Stomach (tissue), 9 donors: Measurements from ENCODE around the gene EVL. TPM values are rescaled to one million over a fixed set of nuclear protein-coding genes. Genes with fewer than 3 reads are reported as not detected.
"Not testable (repeated sequence)": the region's sequence is repeated elsewhere in the genome, so short reads cannot be mapped to it uniquely, and the experiment has no call there.

Source experiments
- DNase-seq, 2 donors: peaks; one replicate each; pipeline versions ENCODE4 v3.0.0 to v3.0.0-alpha.2; 2013 to 2019
- H3K27ac ChIP-seq, 5 donors: fragments of 200-600 bp in 4 of 5; sonication (generic) in 4 of 5; one replicate each; pipeline ENCODE4 v1.5.1; 2013 to 2019; ENCODE audit warnings: mild to moderate bottlenecking in 1 of 5, moderate library complexity in 1 of 5
- H3K27me3 ChIP-seq, 3 donors: fragments of 200-600 bp; sonication (generic); one replicate each; pipeline ENCODE4 v1.5.1; 2017 to 2019; ENCODE audit warnings: mixed run types in 1 of 3
- H3K36me3 ChIP-seq, 4 donors: fragments of 200-600 bp; sonication (generic); 1 replicate in 3 of 4; 2 replicates in 1 of 4; pipeline ENCODE4 v1.5.1; 2016 to 2019
- H3K4me1 ChIP-seq, 4 donors: fragments of 200-600 bp; sonication (generic); one replicate each; pipeline ENCODE4 v1.5.1; 2016 to 2019
- H3K4me3 ChIP-seq, 4 donors: fragments of 200-600 bp; sonication (generic) in 3 of 4; one replicate each; pipeline ENCODE4 v1.5.1; 2016 to 2019; ENCODE audit warnings: mild to moderate bottlenecking in 1 of 4
- H3K9me3 ChIP-seq, 4 donors: fragments of 200-600 bp; sonication (generic); one replicate each; pipeline ENCODE4 v1.5.1; 2016 to 2019
- CTCF ChIP-seq, 7 experiments: fragments of 450-650 bp in 4 of 7; fragments of 200-600 bp in 3 of 7; sonication (generic) in 3 of 7; IDR thresholded peaks; one replicate each; pipeline ENCODE4 v1.5.1; 2016 to 2019; ENCODE audit warnings: antibody characterized with exemption in 7 of 7, control low read depth in 2 of 7, mild to moderate bottlenecking in 1 of 7
- EP300 ChIP-seq: sonication (generic); formaldehyde crosslinking; IDR thresholded peaks from one replicate; pipeline ENCODE4 v1.6.1; 2017; ENCODE audit warnings: antibody characterized with exemption
- POLR2A ChIP-seq, 4 donors: fragments of 450-650 bp; IDR thresholded peaks; one replicate each; pipeline ENCODE4 v1.6.1; 2016; ENCODE audit warnings: antibody characterized with exemption in 4 of 4, control low read depth in 2 of 4, mild to moderate bottlenecking in 1 of 4, moderate library complexity in 1 of 4
- POLR2AphosphoS5 ChIP-seq, 3 donors: sonication (generic); formaldehyde crosslinking; IDR thresholded peaks; one replicate each; pipeline ENCODE4 v1.6.1; 2016; ENCODE audit warnings: antibody characterized with exemption in 3 of 3
- WGBS, 5 donors: extraction: QIAGEN DNeasy Blood & Tissue Kit in 3 of 5; methylation state at CpG; one replicate each; pipeline versions ENCODE4 v1.1.5 to v1.1.7; 2013 to 2018; 5-methylcytosine and 5-hydroxymethylcytosine counted together
- intact Hi-C: fragments of 100-400 bp; cut with DNase I; formaldehyde crosslinking; loops from one replicate; pipeline ENCODE4 v1.15.1; 2023; ENCODE audit warnings: low total_unique reads
- polyA plus RNA-seq, 3 donors: library from polyadenylated mRNA; stranded (reverse); fragments of 200-250 nt; gene quantifications; one replicate each; pipeline ENCODE4 v1.2.3, GENCODE V29; 2013
- total RNA-seq, 5 donors: library from RNA; depleted of rRNA; stranded (reverse); fragments of >200 nt; gene quantifications; one replicate each; pipeline versions ENCODE4 v1.1.0 to v1.2.3, GENCODE V29; 2014 to 2016
- donor health status: healthy with polysubstance abuse.
- donor health status: Bipolar disorder and iron deficiency.
- donor health status: healthy.

The EVL gene
- total and polyA plus RNA-seq, 8 donors = 23.3 to 111 (median 39.7) TPM

- H3K4me1 ChIP-seq = peaks cover 46 to 78% (median 57%) of the 10 kb centered on the region in 4 donors
- TF ChIP-seq POLR2A (IDR thresholded peaks at IDR 0.05) (no peak), CTCF (IDR thresholded peaks at IDR 0.05) (no peak), POLR2AphosphoS5 (IDR thresholded peaks at IDR 0.05) (no peak), EP300 (no peak)
- WGBS, 5 donors = 90 to 100% (median 98%) methylated on average over 4 of the region's 4 CpGs
- H3K4me3 ChIP-seq = no peak overlapping the region
- intact Hi-C loops = no loop called here
- no peak overlapping the region for H3K27ac ChIP-seq
- no peaks in the 10 kb centered on the region for H3K36me3 ChIP-seq
- no peaks in the 10 kb centered on the region for H3K9me3 ChIP-seq
- no peaks in the 10 kb centered on the region for H3K27me3 ChIP-seq
- DNase-seq = no peak
These were observed 37.3 kb upstream of the EVL start for GRCh38 chr14:100027771-100028490.

GRCh38 chr14:100028990-100029677 lies 36.1 kb upstream of the EVL start:
- DNase-seq = no peak
- TF ChIP-seq POLR2AphosphoS5 (IDR thresholded peaks at IDR 0.05) = no peak
- no peaks in the 10 kb centered on the region for H3K27me3 ChIP-seq
- peak overlapping the region; percentile 36 to 67 (median 54) for H3K27ac ChIP-seq
- peaks cover 46 to 69% (median 57%) of the 10 kb centered on the region in 4 donors for H3K4me1 ChIP-seq
- H3K36me3 ChIP-seq = no peaks in the 10 kb centered on the region
- no peaks in the 10 kb centered on the region for H3K9me3 ChIP-seq
- 29 to 57% (median 51%) methylated on average over 3 of the region's 3 CpGs for WGBS, 5 donors
- intact Hi-C loops = no loop called here
- no peak overlapping the region for H3K4me3 ChIP-seq

GRCh38 chr14:100030006-100030405 lies 35.2 kb upstream of the EVL start:
- Histone ChIP-seq H3K27ac (peak overlapping the region; percentile 33 to 67 (median 55)), H3K4me1 (peaks cover 44 to 60% (median 52%) of the 10 kb centered on the region in 4 donors)
- H3K27me3 ChIP-seq, H3K9me3 ChIP-seq, DNase-seq, H3K36me3 ChIP-seq, H3K4me3 ChIP-seq, intact Hi-C loops: not testable (repeated sequence)
- WGBS, 5 donors = 72 to 84% (median 78%) methylated on average over 12 to 13 of the region's 13 CpGs

- 52 to 62% (median 61%) methylated on average over 7 of the region's 7 CpGs for WGBS, 5 donors
- intact Hi-C loops = no loop called here
- peak overlapping the region in 4 of 5 donors; percentile 54 to 67 (median 59) for H3K27ac ChIP-seq
- no peaks in the 10 kb centered on the region for H3K9me3 ChIP-seq
- no peaks in the 10 kb centered on the region for H3K27me3 ChIP-seq
- H3K36me3 ChIP-seq = no peaks in the 10 kb centered on the region
- H3K4me1 ChIP-seq = peaks cover 41 to 54% (median 48%) of the 10 kb centered on the region in 4 donors
- TF ChIP-seq EP300 (no peak), POLR2AphosphoS5 (IDR thresholded peaks at IDR 0.05) (peak; percentile 19 to 79 (median 33)), CTCF (IDR thresholded peaks at IDR 0.05) (no peak)
- DNase-seq = peak in 1 of 2 donors; percentile 18
- no peak overlapping the region for H3K4me3 ChIP-seq
These were observed 34.6 kb upstream of the EVL start for GRCh38 chr14:100030452-100031153.

- Histone ChIP-seq H3K4me1 (peaks cover 41 to 52% (median 47%) of the 10 kb centered on the region in 4 donors), H3K4me3 (peak overlapping the region in 1 of 4 donors; percentile 9), H3K9me3 (no peaks in the 10 kb centered on the region), H3K27me3 (no peaks in the 10 kb centered on the region), H3K27ac (peak overlapping the region in 4 of 5 donors; percentile 54 to 67 (median 59)), H3K36me3 (no peaks in the 10 kb centered on the region)
- TF ChIP-seq POLR2AphosphoS5 (IDR thresholded peaks at IDR 0.05) (peak in 1 of 3 donors; percentile 75), EP300 (no peak), POLR2A (IDR thresholded peaks at IDR 0.05) (no peak), CTCF (IDR thresholded peaks at IDR 0.05) (no peak)
- 39 to 66% (median 59%) methylated on average over 7 of the region's 7 CpGs for WGBS, 5 donors
- peak in 1 of 2 donors; percentile 28 for DNase-seq
- intact Hi-C loops = no loop called here
These were observed 33.5 kb upstream of the EVL start for GRCh38 chr14:100031506-100032281.
